Hematopoietic multipotent progenitor cell treated with erythropoietin and hydrocortisone succinate and interleukin-3 and kit ligand, for 6 days (in vitro differentiated cells): Measurements from ENCODE around the gene SORCS2.
A peak's percentile ranks its signal among the peaks of the same experiment; 100 is the strongest.
"Not testable (repeated sequence)": the region's sequence is repeated elsewhere in the genome, so short reads cannot be mapped to it uniquely, and the experiment has no call there.

ENCODE experiments used
- DNase-seq: peaks from one replicate; pipeline ENCODE4 v3.0.0-alpha.2; 2015

Gene SORCS2

DNA sequence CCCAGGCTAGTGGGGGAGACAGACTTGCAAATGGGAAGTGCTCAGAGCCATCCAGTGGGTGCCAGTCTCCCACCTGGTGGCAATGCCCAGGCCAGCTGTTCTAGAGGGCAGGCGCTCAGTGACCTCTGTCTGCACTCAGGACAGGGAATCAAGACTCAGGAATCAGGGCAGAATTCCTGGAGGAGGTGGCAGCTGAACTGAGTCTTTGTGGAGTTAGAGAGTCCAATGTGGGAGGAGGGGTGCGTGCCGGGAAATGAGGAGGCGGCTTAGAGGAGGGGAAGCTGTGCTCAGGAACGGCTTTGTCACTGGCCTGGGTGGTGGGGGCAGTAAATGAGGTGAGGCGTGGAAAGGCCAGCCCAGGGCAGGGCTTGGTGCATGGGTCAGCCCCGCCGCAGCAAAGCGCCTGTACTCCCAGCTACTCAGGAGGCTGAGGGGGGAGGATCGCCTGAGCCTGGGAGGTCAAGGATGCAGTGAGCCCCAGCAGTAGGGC lies 31.3 kb upstream of the SORCS2 start:
- no peak for DNase-seq

DNA sequence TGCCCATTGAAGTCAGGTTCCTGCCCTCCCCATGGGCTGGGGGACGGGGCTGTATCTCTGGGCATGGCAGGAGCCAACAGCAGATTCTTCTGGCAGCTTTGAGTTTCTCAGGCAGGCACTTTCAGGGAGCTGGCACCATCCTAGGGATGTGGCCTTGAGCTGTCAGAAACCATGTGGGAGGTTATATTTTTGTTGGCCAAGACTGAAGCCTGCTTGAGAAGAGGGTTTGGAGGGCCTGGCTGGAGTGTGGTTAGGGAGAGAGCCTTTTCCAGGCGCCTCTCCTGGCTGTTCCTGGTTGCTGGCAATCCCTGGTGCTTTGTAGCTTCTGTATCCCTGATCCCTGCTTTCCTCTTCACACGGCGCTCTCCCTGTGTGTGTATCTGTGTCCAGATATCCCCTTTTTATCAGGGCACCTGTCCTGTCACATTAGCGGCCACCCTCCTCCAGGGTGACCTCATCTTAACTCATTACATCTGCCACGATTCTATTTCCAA lies 30.6 kb upstream of the SORCS2 start:
- DNase-seq = no peak

DNA sequence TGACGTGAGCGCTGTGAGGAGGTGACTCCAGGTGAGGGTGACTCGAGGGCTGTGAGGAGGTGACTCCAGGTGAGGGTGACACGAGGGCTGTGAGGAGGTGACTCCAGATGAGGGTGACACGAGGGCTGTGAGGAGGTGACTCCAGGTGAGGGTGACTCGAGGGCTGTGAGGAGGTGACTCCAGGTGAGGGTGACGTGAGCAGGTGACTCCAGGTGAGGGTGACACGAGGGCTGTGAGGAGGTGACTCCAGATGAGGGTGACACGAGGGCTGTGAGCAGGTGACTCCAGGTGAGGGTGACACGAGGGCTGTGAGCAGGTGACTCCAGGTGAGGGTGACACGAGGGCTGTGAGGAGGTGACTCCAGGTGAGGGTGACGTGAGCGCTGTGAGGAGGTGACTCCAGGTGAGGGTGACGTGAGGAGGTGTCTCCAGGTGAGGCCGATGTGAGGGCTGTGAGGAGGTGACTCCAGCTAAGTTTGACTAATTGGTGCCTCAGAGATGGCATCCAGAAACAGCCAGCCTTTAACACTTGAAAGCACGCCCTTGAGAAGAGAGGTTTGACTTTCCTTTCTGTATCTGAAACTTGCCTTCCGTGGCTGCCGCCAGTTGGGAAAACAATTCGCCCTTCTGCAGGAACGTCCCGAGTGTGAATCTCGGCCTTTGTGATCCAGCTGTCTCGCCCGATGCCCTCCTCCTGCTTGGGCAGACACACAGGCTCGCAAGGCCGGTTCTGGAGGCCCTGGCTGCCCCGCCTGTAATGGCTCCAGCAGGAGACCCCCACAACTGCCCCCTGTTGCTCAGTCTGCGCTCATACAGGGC lies 27.1 kb upstream of the SORCS2 start:
- DNase-seq = not testable (repeated sequence)

DNA sequence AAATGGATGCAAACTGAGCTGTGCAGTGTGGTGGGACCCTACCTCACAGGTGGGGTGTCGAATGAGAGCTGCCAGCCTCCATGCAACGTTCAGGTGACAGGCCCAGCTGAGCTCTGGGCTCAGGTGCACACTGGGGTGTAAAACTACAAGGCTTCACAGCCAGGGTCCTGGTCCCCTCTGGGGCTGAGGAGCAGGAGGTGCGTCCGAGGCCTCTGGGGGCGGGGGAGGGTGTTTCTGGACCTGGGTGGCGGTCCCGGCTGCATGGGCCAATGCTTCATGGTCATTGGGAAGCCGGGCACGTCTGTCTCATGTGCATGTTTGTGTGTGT lies 26.5 kb upstream of the SORCS2 start:
- no peak for DNase-seq

DNA sequence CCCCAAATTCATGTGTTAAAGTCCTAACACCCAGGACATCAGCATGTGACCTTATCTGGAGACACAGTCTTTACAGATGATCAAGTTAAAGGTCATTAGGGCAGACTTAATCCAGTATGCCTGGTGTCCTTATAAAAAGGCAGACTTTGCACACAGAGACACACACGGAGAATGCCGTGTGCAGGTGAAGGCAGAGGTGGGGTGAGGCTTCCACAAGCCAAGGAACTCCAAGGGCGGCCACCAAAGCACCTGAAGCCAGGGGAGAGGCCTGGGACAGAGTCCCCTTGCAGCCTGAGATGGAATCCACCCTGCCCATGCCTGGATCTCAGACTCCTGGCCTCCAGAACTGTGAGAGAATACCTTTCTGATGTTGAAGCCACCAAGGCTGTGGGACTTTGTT lies 26.1 kb upstream of the SORCS2 start:
- DNase-seq = no peak

DNA sequence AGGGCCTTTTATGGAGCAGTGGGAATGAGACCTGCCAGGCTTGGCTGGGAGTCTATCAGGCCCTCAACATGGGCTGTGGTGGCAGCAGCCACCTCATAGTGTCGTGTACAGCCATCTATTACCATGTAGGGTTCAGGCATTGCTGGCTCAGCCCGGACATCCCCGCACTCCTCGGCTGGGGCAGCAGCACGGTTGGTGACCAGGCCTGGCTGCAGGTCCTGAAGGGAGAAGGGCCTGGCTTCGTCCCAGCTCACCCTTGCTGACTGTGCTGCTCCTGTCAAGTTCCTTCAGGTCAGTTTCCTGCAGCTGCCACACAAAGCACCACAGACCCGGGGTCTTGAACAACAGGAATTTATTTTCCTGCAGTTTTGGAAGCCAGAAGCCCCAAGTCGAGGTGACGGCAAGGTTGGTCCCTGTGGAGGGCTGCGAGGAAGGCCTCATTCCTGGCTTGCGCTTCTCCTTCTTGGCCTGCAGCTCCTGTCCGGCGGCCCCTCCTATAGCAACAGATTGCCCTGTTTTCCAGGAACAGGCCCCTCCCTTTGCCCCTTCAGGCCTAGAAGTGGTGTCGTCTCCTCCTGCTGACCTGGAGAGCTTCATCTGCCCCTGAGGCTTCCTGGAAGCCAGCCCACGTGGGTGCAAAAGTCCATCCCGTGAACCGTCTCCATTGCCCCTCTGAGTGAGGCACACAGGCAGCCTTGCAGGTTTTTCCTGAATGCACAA lies 25.2 kb upstream of the SORCS2 start:
- DNase-seq = no peak

DNA sequence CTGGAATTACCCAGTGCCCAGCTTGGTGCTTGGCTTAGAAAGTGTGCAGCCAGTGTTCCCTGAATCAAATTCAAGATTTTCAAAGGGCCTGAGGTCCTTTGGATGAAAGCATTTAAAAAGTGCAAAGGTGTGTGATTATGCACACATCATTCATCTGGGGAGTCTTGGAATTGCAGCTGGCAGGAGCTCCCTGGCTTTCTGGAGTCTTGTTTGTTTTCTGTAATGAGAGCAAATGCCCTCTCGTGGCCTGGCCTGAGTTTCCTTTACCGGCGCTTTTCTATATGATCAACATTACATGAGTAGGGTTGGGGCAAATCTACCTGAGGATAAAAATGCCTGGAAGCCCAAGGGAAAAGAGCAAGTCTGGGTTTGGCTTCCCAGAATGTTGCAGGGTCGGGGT lies 24.6 kb upstream of the SORCS2 start:
- no peak for DNase-seq

DNA sequence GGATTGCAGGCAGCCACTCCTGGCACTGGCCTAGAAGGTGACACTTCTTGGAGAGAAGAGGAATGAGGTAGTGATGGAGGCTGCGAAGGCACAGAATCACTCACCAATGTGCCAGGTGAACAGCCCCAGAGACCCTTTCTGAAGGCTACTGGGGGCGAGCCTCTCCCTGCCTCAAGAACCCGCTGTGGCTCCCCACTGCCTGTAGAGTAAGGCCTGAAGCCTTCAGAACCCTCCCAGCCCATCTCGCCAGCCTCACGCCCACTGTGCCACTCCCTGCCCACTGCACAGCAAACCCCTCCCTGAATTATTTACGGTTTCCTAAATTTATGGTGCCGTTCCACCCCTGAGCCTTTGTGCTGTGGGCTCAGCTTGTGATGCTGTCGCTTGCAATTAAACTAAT lies 24.2 kb upstream of the SORCS2 start:
- no peak for DNase-seq

DNA sequence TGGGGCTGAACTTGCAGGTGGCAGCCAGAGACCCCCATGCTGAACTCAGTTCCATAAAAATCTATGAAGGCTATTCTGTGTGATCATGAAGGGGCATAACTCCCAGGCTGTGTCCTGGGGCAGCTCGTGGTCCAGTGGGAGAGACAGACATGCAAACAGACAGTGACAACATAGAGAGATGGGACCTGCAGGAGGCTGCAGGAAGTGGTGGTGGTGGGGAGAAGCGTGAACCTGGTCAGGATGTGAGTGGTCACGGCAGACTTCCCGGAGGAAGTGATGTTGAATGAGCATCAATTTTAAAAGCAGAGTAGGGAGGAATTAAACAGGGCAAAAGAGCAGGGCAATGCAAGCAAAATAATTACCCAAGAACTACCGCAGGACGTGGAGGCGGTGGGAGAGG lies 23.2 kb upstream of the SORCS2 start:
- DNase-seq = no peak

DNA sequence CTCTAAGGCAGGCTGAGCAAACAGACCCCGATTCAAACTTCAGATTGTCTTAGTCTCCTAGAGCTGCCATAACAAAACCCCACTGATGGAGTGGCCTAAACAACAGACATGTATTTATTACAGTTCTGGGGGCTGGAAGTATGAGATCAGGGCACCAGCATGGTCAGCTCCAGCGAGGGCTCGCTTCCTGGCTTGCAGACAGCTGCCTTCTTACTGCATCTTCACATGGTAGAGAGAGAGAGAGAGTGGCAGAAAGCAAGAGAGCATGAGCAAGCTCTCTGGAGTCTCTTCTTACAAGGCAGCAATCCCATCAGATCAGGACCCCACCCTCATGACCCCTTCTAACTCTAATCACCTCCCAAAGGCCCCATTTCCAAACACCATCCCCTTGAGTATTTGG lies 22.3 kb upstream of the SORCS2 start:
- no peak for DNase-seq

DNA sequence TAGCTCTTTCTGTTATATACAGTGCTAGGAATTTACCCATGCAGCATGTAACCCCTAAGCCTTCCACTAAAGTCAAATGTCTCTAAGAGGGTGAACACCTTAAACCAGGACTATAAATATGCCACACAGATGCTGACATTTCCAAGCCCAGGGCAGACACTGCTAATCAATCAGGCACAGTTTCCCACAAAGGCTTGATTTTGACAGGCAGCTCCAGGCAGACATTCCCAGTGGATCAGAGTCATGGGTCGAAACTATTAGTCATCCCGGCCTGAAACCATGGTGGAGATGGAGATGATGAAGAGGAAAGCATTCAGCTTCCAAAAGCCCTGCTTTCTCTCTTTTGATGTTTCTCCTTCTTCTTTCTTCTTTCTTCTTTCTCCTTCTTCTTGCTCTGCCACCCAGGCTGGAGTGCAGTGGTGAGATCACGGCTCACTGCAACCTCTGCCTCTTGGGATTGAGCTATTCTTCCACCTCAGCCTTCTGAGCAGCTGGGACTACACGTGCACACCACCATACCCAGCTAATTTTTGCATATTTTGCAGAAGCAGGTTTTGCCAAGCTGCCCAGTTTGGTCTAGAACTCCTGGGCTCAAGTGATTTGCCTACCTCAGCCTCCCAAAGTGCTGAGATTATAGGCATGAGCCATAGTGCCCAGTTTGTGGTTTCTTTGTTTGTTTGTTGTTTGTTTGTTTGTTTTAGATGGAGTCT lies 21.0 kb upstream of the SORCS2 start:
- DNase-seq = no peak

DNA sequence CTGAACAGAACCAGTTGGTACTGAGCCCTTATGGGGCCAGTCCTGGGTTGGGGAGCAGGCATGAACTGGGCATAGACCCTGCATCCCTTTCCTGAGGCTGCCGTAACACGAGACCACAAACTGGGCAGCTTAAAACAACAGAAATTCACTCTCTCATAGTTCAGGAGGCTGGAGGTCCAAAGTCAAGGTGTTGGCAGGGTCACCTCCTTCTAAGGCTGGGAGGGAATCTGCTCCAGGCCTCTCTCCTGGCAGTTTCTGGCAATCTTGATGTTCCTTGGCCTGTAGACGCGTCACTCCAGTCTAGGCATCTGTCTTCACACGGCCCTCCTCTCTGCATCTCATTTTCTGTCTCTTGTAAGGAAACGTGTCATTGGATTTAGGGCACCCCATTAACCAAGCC lies 19.8 kb upstream of the SORCS2 start:
- DNase-seq = no peak

DNA sequence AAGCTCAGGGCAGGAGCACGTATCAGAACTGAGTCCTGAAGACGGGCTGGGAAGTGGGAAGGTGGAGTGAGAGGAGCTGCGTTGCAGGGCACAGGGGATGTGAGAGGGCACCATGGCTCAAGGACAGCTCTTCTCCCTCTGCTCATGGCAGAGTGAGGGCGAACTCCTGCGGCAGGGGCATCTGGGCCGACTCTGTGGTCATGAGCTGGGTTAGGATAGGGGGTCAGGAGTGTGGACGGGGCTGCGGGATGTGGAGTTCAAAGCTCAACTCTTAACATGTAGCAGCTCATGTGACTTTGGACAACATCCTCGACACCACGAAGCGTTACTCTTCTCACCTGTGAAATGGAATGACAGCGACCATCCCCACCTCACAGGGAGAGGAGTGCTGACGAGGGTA lies 19.4 kb upstream of the SORCS2 start:
- DNase-seq = no peak

DNA sequence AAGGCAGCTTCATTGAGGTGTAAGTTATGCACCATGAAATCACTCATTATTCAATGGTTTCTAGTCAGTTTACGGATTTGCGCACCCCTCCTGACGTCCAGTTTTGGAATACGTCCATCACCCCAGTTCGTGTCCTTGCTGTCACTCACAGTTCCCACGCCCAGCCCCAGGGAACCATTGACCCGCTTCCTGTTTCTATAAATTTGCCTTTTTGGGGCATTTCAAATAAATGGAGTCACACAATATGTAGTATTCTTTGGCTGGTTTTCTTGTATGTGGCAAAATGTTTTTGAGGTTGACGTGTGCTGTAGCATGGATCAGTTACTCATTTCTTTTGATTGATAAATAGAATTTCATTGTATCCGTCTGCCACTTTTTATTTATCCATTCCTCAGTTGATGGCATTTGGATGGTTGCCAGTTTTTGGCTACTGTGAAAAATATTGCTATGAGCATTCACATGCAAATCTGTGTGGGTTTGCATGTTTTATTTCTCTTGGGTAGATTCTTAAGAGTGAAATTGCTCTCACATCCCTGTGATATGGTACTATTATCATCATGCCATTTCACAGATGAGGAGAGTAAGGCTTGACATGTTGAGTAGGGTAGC lies 18.4 kb upstream of the SORCS2 start:
- no peak for DNase-seq

DNA sequence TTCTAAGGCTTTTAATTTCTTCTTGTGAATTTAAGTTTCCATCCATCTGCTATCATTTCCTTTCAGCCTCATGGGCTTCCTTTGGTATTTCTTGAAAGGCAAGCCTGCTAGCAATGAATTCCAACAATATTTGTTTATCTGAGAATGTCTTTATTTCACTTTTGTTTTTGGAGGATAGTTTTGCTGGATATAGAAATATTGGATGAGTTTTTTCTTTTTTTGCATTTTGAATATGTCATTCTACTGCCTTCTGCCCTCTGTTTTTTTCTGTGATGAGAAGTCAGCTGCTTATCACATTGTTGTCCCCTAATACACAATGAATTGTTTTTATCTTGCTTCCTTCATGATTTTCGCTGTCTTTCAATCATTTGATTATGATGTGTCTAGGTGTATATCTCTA lies 13.2 kb upstream of the SORCS2 start:
- DNase-seq = no peak

DNA sequence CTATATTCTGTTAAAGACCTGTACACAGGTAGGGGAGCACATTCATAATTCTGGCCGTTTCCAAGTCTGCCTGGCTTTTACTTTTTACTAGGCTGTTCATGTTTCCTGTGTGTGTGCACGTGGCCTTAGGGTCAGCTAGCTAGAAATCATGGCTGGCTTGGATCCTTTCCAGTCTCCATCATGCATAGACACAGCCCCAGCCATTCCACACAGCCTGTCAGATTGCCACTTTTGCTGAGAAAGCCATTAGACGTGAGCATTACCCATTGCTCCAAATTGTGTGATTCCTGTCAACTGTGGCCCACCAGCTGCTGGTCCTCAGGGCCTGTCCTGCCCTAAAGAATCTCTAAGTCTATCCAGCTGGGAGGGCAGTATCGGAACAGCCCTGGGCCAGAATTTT lies 11.4 kb upstream of the SORCS2 start:
- no peak for DNase-seq

DNA sequence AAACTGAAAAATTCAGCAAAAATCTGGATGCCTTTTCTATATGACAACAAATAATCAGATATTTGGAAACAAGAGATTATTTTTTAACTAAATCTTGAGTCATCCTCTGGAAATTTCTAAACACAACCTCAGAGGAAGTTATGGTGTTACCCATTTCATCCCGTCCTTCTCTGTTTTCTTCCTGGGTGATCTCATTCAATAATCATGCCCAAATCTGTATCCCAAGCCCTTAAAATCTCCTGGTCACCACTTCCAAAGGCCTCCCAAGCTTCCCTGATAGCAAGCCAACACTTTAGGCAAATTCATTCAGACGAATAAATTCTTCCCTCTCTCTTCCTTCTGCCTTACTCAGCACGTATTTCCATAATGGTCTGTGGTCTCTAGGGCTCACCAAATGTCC lies 9.7 kb upstream of the SORCS2 start:
- DNase-seq = no peak

DNA sequence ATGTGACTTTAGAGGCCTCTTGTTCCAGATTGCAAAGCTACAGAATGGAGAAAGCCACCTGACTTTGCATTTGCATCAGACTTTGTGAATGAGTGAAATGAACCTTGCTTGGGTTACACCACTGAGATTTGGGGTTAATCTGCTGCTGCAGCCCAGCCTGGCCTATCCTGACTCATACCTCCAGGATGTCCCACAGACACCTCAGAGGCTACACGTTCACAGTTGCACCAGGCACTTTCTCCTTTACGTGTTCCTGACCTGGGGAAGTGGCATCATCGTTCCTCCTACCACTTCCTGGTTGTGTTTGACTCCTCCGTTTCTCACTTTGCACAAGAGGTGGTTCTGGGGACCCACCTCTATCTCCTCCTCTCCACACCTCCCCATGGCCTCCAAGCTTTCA lies 9.2 kb upstream of the SORCS2 start:
- DNase-seq = no peak

DNA sequence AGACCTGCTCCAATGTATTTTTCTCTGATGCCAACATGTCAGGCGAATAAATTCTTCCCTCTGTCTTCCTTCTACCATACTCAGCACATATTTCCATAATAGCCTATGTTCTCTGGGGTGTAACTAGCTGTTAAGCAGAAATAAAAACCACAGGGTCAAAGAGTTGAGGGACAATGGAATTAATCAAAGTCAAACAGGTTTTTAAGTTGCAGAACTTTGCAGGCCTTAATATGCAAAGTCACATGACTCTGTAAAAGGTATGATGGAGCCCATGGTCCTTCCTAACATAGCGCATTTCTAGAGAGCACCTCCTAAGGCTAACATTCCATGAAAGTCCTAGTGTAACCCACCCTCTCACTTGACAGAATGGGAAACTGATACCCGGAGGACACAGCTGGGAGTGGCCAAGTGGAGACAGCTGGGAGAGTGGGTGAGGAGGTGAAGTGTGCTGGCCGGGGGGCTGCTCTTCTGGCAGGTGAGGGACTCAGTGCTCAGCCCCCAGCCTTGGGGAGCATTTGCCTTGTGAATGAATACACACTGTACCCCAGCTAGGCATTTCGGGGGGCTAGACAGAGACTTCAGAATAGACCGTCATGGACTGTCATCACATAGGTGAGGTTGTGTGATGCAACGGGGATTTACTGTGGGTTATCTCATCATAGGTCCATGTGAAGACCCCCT lies 8.4 kb upstream of the SORCS2 start:
- no peak for DNase-seq

DNA sequence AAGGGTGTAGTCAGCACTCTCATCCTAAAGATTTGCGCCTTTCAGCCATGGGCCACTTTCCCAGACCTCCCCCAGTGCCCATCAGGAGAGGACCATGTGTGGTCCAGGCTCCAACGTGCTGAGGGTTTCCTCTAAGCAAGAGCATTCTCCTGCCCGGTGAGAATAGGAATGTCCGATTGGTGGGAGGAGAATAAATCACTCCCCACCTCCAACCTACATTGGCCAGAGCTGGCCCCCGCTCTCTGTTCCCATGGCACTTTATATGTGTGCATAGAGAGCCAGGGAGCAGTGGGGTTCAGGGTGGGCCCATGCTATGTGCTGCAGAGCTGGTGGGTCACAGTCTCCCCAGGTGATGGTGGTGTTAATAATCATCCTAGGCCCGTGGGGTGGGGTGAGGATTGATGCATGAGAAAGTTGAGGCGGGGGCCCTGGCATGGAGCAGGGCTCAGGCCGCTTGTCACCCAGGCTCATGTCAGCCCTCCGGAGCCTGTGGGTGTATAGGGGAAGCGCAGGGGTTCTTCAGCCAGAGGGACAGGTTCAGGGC lies 6.8 kb upstream of the SORCS2 start:
- DNase-seq = no peak

DNA sequence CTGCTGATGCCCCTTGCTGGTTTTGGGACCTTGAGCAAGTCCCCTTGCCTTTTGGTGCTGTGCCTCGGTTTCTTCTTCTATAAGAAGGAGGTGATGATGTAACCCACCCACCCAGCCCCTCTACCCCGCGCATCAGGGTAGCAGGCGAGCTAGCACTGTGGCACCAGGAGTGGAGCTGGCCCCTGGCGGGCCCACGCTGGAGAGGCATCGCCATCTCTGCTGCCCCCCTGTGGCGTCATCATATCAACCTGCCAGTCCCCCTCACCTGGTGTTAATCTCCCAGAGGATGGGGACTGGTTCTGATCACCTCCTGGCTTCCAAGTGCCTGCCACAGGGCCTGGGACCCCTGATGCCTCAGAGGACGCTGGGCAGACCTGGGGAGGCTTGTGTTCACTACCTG lies 6.3 kb upstream of the SORCS2 start:
- peak; percentile 36 for DNase-seq

DNA sequence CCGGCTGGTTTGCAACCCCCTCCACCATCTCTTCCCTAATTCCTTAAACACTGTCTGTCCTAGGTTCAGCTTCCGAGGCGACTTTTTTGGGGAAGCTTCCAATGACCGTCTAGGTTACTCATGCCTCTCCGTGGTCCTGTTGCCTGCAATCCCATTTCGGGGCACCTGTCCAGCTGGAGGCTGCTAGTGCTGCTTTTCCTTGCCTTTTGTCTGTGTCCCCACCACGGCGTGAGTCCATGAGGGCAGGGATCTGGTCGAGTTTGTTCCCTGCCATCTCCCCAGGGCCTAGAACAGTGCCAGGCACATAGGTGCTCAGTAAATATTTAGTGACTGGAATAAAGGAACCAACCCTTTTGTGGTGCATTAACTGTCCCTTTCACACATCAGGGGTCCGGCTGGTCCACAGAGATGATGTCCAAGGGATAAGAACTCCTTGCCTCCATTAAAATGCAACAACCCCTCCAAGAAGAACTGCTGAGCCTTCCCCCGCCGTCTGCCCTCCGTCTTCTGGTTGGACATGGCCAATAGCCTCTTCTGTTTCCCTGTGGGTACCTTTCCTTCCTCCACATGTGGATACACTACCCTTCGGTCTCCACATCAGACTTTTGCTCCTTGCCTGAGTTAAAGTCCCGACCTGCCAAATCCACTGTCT lies 5.7 kb upstream of the SORCS2 start:
- DNase-seq = no peak
